ENCODE measurements around the gene ZSCAN31. TPM values are rescaled to one million over a fixed set of nuclear protein-coding genes. Genes with fewer than 3 reads are reported as not detected.

The ZSCAN31 gene
- total RNA-seq, 1 experiment from 2014 or later, result 4.3 TPM

GRCh38 chr6:28353981-28354676 is 18.2 kb upstream of the ZSCAN31 start:
- peak; percentile 87 for DNase-seq (ENCODE audit: low read depth)

GRCh38 chr6:28353356-28353755 is 17.4 kb upstream of the ZSCAN31 start:
- peak; percentile 18 for DNase-seq (ENCODE audit: low read depth)

- DNase-seq (ENCODE audit: low read depth), result no peak
These were observed 15.6 kb upstream of the ZSCAN31 start for GRCh38 chr6:28351493-28351925.

GRCh38 chr6:28351087-28351486 is 15.1 kb upstream of the ZSCAN31 start:
- no peak for DNase-seq (ENCODE audit: low read depth)

- peak; percentile 81 for DNase-seq (ENCODE audit: low read depth)
These were observed 14.2 kb upstream of the ZSCAN31 start, which contains the start of gene ZKSCAN3 for GRCh38 chr6:28349892-28350737. Gene ZKSCAN3, plus strand, starts transcription at chr6:28349947. Its CDS starts 9,640 bp downstream, at chr6:28359587.

GRCh38 chr6:28349344-28349891 is 13.5 kb upstream of the ZSCAN31 start:
- no peak for DNase-seq (ENCODE audit: low read depth)

GRCh38 chr6:28347119-28347518 is 11.2 kb upstream of the ZSCAN31 start:
- no peak for DNase-seq (ENCODE audit: low read depth)

- no peak for DNase-seq (ENCODE audit: low read depth)
These were observed 9.3 kb upstream of the ZSCAN31 start for GRCh38 chr6:28345201-28345600.

GRCh38 chr6:28343898-28344677 is 8.1 kb upstream of the ZSCAN31 start:
- no peak for DNase-seq (ENCODE audit: low read depth)

- no peak for DNase-seq (ENCODE audit: low read depth)
These were observed 4.6 kb upstream of the ZSCAN31 start for GRCh38 chr6:28340310-28341095.

- no peak for DNase-seq (ENCODE audit: low read depth)
These were observed 1.2 kb upstream of the ZSCAN31 start for GRCh38 chr6:28337121-28337520.

- DNase-seq (ENCODE audit: low read depth), result peak; percentile 25
These were observed 554 bp upstream of the ZSCAN31 start for GRCh38 chr6:28336284-28337120.

- DNase-seq (ENCODE audit: low read depth), result no peak
These were observed 846 bp downstream of the ZSCAN31 start for GRCh38 chr6:28335040-28335563.

GRCh38 chr6:28334286-28335039 is 1.5 kb downstream of the ZSCAN31 start:
- DNase-seq (ENCODE audit: low read depth), result no peak

GRCh38 chr6:28333599-28334018 is 2.3 kb downstream of the ZSCAN31 start:
- no peak for DNase-seq (ENCODE audit: low read depth)

GRCh38 chr6:28333047-28333446 is 2.9 kb downstream of the ZSCAN31 start:
- DNase-seq (ENCODE audit: low read depth), result no peak

- DNase-seq (ENCODE audit: low read depth), result no peak
These were observed 5.9 kb downstream of the ZSCAN31 start for GRCh38 chr6:28330041-28330440.

GRCh38 chr6:28326371-28326948 is 9.5 kb downstream of the ZSCAN31 start:
- no peak for DNase-seq (ENCODE audit: low read depth)
